ENCODE data around the gene LMOD3.

DNA sequence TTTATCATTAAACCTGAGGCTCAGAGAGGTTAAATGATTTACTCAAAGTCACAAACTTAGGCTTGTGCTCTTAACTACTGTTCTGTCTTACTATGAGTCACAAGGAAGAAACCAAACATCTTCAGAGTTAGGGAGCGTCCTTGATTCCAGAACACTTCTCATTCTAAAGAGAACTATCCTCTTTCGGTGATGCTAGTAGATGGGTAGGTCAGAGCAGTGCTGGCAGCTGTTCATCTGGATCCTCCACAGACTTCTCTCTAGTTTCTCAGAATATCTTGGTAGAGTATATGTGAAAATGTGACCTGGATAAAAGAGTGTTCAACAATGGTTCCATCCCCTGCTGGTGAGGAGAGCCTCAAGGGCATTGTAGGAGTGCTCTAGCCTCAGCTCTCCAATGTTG is 34.3 kb downstream of the LMOD3 start:
- no peak for TF ChIP-seq CTCF (IDR thresholded peaks at IDR 0.05)
- no peak for TF ChIP-seq ZFX (IDR thresholded peaks at IDR 0.05; ENCODE audit: borderline replicate concordance)

Measured in 22Rv1 (cell line).